ENCODE results near the gene PCDHGC4. TPM values are rescaled to one million over a fixed set of nuclear protein-coding genes. Genes with fewer than 3 reads are reported as not detected.

The PCDHGC4 gene
- total RNA-seq, 4 donors from 2014 or later: 1.8 to 26.5 (median 2.7) TPM

DNA sequence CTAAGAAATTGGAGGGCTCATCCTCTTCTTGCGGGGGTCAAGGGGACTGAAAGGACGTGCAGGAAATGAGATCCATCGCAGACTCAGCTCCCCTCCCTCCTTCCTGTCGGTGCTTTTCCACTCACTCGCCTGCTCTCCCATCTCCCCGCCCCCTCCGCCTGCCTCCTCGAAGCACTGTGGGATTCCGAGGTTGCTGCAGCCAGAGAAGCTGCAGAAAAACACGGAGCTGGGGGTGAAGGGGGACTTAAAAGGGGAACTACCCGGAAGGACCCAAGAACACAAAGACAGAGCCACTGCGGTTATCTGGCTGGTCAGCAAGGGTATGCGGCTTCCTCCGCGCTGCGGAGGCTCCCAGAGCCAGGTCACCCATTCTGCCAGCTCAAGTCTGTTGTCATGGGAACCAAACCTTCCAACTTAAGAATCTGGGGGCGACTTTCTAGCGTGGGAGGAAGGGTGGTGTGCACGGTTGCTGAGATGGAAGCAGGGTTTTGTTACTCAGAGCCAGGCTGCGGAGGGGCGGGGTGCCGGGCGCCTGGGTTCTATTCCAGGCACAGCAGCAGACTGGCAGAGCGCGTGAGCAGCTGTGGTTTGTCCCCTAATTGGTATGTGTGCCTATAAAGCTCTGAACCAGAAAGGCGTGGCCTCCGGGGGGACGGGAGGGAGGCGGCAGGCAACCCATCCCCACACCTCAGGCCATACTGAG, 28.9 kb downstream of the PCDHGC4 start:
- Histone ChIP-seq H3K27me3 (no peaks in the 10 kb centered on the region), H3K4me1 (peaks cover 16 to 41% (median 23%) of the 10 kb centered on the region in 4 donors), H3K9me3 (no peaks in the 10 kb centered on the region), H3K4me3 (peak overlapping the region; percentile 43 to 50 (median 48)), H3K36me3 (peaks cover 0 to 7% (median 0%) of the 10 kb centered on the region in 4 donors), H3K27ac (peak overlapping the region; percentile 78 to 91 (median 89))
- intact Hi-C loops (cut with DNase I; ENCODE audit: low total_unique reads): loop anchor here (5.0 kb wide), 1 partner anchor 36 kb away; the partner anchor contains the start of gene PCDHGC3
- peak in 2 of 3 donors; percentile 3 to 9 for TF ChIP-seq POLR2AphosphoS5 (IDR thresholded peaks at IDR 0.05)
- TF ChIP-seq POLR2A (IDR thresholded peaks at IDR 0.05): no peak
- WGBS, 2 donors (ENCODE audit: low coverage in 1 of 2): 20 to 33% methylated on average over 1 to 29 of the region's 29 CpGs
- peak; percentile 66 for DNase-seq
- in situ Hi-C loops (cut with MboI; ENCODE audit: low pct_ligation_motif_present in 1 of 4, low pct_unique_long_range_greater_than_20kb in 1 of 4, low sequenced_read_pairs in 3 of 4): no loop called here

DNA sequence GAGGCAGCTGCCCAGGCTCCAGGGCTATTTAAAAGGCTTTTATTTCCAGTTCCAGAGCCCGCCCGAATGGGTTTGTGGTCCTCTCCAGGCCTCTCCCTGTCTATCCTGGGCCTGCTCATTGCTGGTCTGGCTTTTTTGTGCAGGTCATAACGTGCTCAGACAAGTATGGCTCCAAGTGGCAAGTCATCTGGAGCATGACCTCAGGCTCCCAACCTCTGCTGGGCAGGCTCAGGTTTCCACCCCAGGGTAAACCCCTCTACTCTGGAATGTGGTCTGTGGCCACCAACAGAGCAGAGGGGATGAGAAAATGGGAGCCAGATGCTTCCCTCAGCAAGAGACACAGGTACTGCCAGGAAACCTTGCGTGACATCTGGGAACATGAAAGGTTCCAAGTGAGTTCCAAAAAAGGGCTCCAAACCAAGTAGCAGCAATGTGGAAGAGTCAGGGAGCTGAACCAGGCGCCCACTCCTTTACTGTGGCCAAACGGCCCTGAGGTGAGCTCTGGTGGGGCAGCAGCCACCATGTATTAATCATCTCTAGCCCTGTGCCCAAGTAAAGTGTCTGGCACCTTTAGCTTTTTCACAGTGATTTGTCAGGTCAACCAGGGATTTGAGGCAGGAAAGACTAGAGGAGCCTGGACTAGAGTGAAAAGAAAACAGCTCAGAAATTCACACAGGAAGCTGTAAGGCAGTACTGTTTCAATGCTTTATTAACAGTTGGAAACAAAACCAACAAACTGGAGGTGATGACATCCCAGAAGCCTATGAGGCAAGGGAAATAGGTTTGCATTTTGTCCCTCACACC, 29.7 kb downstream of the PCDHGC4 start:
- DNase-seq: no peak
- peak overlapping the region; percentile 78 to 91 (median 89) for H3K27ac ChIP-seq
- peaks cover 0 to 7% (median 4%) of the 10 kb centered on the region in 4 donors for H3K36me3 ChIP-seq
- no peaks in the 10 kb centered on the region for H3K9me3 ChIP-seq
- H3K27me3 ChIP-seq: no peaks in the 10 kb centered on the region
- peaks cover 12 to 33% (median 20%) of the 10 kb centered on the region in 4 donors for H3K4me1 ChIP-seq
- 59% methylated on average over 6 of the region's 6 CpGs; no CpG with 5 or more reads in 1 of the 2 donors for WGBS, 2 donors (ENCODE audit: low coverage in 1 of 2)
- TF ChIP-seq POLR2AphosphoS5 (IDR thresholded peaks at IDR 0.05) (no peak), EP300 (IDR thresholded peaks at IDR 0.05; ENCODE audit: low read depth) (no peak), POLR2A (IDR thresholded peaks at IDR 0.05) (no peak)
- TF ChIP-seq, protein P1, sequence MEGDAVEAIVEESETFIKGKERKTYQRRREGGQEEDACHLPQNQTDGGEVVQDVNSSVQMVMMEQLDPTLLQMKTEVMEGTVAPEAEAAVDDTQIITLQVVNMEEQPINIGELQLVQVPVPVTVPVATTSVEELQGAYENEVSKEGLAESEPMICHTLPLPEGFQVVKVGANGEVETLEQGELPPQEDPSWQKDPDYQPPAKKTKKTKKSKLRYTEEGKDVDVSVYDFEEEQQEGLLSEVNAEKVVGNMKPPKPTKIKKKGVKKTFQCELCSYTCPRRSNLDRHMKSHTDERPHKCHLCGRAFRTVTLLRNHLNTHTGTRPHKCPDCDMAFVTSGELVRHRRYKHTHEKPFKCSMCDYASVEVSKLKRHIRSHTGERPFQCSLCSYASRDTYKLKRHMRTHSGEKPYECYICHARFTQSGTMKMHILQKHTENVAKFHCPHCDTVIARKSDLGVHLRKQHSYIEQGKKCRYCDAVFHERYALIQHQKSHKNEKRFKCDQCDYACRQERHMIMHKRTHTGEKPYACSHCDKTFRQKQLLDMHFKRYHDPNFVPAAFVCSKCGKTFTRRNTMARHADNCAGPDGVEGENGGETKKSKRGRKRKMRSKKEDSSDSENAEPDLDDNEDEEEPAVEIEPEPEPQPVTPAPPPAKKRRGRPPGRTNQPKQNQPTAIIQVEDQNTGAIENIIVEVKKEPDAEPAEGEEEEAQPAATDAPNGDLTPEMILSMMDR (IDR thresholded peaks at IDR 0.05): no peak
- H3K4me3 ChIP-seq: peak overlapping the region in 1 of 4 donors; percentile 49
- intact Hi-C loops (cut with DNase I; ENCODE audit: low total_unique reads): loop anchor here (5.0 kb wide), 1 partner anchor 37 kb away; the partner anchor contains the start of gene PCDHGC3
- in situ Hi-C loops (cut with MboI; ENCODE audit: low pct_ligation_motif_present in 1 of 4, low pct_unique_long_range_greater_than_20kb in 1 of 4, low sequenced_read_pairs in 3 of 4): no loop called here

- in situ Hi-C loops (cut with MboI; ENCODE audit: low pct_ligation_motif_present in 1 of 4, low pct_unique_long_range_greater_than_20kb in 1 of 4, low sequenced_read_pairs in 3 of 4) (no loop called here), intact Hi-C loops (cut with DNase I; ENCODE audit: low total_unique reads) (no loop called here)
- WGBS, 2 donors (ENCODE audit: low coverage in 1 of 2): 79 to 90% methylated on average over 3 of the region's 3 CpGs
- peaks cover 0 to 9% (median 4%) of the 10 kb centered on the region in 4 donors for H3K36me3 ChIP-seq
- H3K27me3 ChIP-seq: no peaks in the 10 kb centered on the region
- TF ChIP-seq POLR2AphosphoS5 (IDR thresholded peaks at IDR 0.05) (no peak), POLR2A (IDR thresholded peaks at IDR 0.05) (no peak), EP300 (IDR thresholded peaks at IDR 0.05; ENCODE audit: low read depth) (no peak)
- TF ChIP-seq, protein P1 (IDR thresholded peaks at IDR 0.05): no peak
- H3K4me3 ChIP-seq: no peak overlapping the region
- peaks cover 12 to 30% (median 21%) of the 10 kb centered on the region in 4 donors for H3K4me1 ChIP-seq
- no peak for DNase-seq
- H3K27ac ChIP-seq: peak overlapping the region; percentile 78 to 91 (median 89)
- H3K9me3 ChIP-seq: no peaks in the 10 kb centered on the region
Observed at GRCh38 chr5:141515141-141515540, 30.3 kb downstream of the PCDHGC4 start.

DNA sequence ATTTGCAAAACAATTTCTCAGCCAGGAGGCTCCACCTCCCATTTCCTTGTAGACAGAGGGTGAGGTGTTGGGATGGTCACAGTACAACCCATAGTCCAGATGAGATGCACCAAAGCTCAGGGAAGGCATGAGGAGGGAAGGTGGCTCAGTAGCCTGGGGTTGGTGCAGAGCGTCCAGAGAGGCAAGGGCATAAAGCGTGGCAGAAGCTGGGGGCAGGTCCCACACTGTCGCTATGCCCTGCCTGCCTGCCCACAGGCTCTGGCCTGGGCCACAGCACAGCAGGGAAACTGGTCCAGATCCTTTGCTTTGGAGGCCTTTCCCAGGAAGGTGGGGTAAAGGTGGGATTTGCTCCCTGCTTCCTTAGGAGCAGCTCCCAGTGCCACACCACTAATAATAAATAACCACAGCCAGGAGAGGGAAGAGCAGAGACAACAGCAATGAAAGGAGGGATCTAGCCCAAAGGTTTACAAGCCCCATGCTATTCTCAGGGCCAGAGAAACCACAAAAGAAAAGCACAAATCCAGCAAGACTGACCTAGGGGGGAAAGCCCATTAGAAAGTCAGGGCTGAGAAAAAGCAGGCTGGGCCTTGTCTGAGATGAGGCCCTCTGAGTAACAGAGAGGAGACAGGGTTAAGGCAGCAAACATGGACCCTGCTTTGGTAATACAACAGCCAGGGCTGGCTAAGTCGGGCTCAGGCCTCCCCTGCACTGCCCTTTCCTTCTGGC, 31.3 kb downstream of the PCDHGC4 start:
- peak overlapping the region in 1 of 4 donors; percentile 90 for H3K27ac ChIP-seq

More for the DNA sequence above, 31.3 kb downstream of the PCDHGC4 start:
- intact Hi-C loops (cut with DNase I; ENCODE audit: low total_unique reads) (no loop called here), in situ Hi-C loops (cut with MboI; ENCODE audit: low pct_ligation_motif_present in 1 of 4, low pct_unique_long_range_greater_than_20kb in 1 of 4, low sequenced_read_pairs in 3 of 4) (no loop called here)
- no peaks in the 10 kb centered on the region for H3K27me3 ChIP-seq
- H3K9me3 ChIP-seq: no peaks in the 10 kb centered on the region
- peaks cover 12 to 39% (median 27%) of the 10 kb centered on the region in 4 donors for H3K4me1 ChIP-seq
- TF ChIP-seq EP300 (IDR thresholded peaks at IDR 0.05; ENCODE audit: low read depth): no peak
- TF ChIP-seq, protein P1 (IDR thresholded peaks at IDR 0.05): no peak
- TF ChIP-seq POLR2AphosphoS5 (IDR thresholded peaks at IDR 0.05): no peak
- no peak for TF ChIP-seq POLR2A (IDR thresholded peaks at IDR 0.05)
- WGBS, 2 donors (ENCODE audit: low coverage in 1 of 2): 90% methylated on average over 4 of the region's 4 CpGs; no CpG with 5 or more reads in 1 of the 2 donors
- DNase-seq: no peak
- peaks cover 0 to 9% (median 4%) of the 10 kb centered on the region in 4 donors for H3K36me3 ChIP-seq
- no peak overlapping the region for H3K4me3 ChIP-seq

All from transverse colon (tissue), 4 donors.